HG03571 (cell line): ENCODE measurements around the gene TOM1L2.

Experiments used
- ATAC-seq: cut with Tn5 transposase; IDR thresholded peaks from one replicate; pipeline ENCODE4 v1.9.1; 2021; ENCODE audit not compliant: unreplicated experiment

Gene TOM1L2

GRCh38 chr17:17900615-17901520 is 71.3 kb downstream of the TOM1L2 start:
- no peak for ATAC-seq

- no peak for ATAC-seq
Measured at GRCh38 chr17:17899486-17899885, 72.7 kb downstream of the TOM1L2 start.

GRCh38 chr17:17898673-17899072 is 73.5 kb downstream of the TOM1L2 start:
- ATAC-seq, result no peak

GRCh38 chr17:17897442-17897841 is 74.8 kb downstream of the TOM1L2 start:
- no peak for ATAC-seq

- no peak for ATAC-seq
Measured at GRCh38 chr17:17896746-17897145, 75.5 kb downstream of the TOM1L2 start.

- ATAC-seq, result no peak
Measured at GRCh38 chr17:17893801-17894644, 78.2 kb downstream of the TOM1L2 start.

GRCh38 chr17:17892731-17893130 is 79.5 kb downstream of the TOM1L2 start:
- ATAC-seq, result no peak

- no peak for ATAC-seq
Measured at GRCh38 chr17:17892009-17892408, 80.2 kb downstream of the TOM1L2 start.

- no peak for ATAC-seq
Measured at GRCh38 chr17:17890773-17891759, 81.1 kb downstream of the TOM1L2 start.

GRCh38 chr17:17889922-17890321 is 82.3 kb downstream of the TOM1L2 start:
- ATAC-seq, result no peak

GRCh38 chr17:17888821-17889220 is 83.4 kb downstream of the TOM1L2 start:
- no peak for ATAC-seq

GRCh38 chr17:17888371-17888770 is 83.8 kb downstream of the TOM1L2 start:
- no peak for ATAC-seq

- no peak for ATAC-seq
Measured at GRCh38 chr17:17887752-17888304, 84.4 kb downstream of the TOM1L2 start.

- no peak for ATAC-seq
Measured at GRCh38 chr17:17886726-17887125, 85.5 kb downstream of the TOM1L2 start.

- no peak for ATAC-seq
Measured at GRCh38 chr17:17886226-17886625, 86.0 kb downstream of the TOM1L2 start.

GRCh38 chr17:17884391-17885357 is 87.5 kb downstream of the TOM1L2 start:
- ATAC-seq, result no peak

- no peak for ATAC-seq
Measured at GRCh38 chr17:17883801-17884200, 88.4 kb downstream of the TOM1L2 start.

GRCh38 chr17:17882082-17882581 is 90.1 kb downstream of the TOM1L2 start:
- no peak for ATAC-seq

GRCh38 chr17:17880577-17881196 is 91.5 kb downstream of the TOM1L2 start:
- ATAC-seq, result no peak
